ENCODE measurements around the gene MYO16.

The MYO16 gene

DNA sequence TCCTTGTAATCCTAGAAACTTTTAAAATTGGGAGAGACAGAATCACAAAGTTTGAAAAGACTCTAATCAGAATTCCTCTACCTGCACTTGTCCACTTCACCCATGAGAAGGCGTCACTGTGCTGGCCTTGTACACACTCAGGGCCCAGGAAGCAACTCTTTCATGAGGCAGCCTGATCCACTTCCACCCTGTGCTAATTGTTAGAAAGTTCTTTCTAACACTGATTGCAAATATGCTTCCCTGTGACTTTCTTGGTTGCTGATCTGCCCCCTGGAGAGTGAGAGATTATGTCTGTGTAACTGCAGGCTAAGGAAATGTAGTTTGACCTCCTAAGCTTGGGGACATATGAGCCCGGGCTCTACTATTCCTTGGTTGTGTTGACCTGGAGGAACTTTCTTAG lies 494.6 kb downstream of the MYO16 start:
- no peaks in the 10 kb centered on the region for H3K9me2 ChIP-seq (replicated peaks; ENCODE audit: low read depth, low read length)
- H3F3A ChIP-seq (ENCODE audit: low read depth), result no peaks in the 10 kb centered on the region
- H3K27me3 ChIP-seq (ENCODE audit: insufficient read depth, low read length, poor library complexity, severe bottlenecking), result no peaks in the 10 kb centered on the region
- no peak overlapping the region for H3K9ac ChIP-seq (ENCODE audit: low read depth, low read length, poor library complexity, severe bottlenecking)
- H3K4me2 ChIP-seq (ENCODE audit: low read depth, low read length, poor library complexity, severe bottlenecking), result no peak overlapping the region
- H4K20me1 ChIP-seq (ENCODE audit: insufficient read depth, low read length, poor library complexity, severe bottlenecking), result no peaks in the 10 kb centered on the region
- H3K4me3 ChIP-seq (ENCODE audit: low read length, poor library complexity, severe bottlenecking), result no peak overlapping the region
- H2AFZ ChIP-seq (ENCODE audit: low read length), result 0 out of 2 replicates have a peak overlapping the region, but pooled peaks have one; percentile 39
- no peaks in the 10 kb centered on the region for H3K4me1 ChIP-seq (ENCODE audit: insufficient read depth, low read length, poor library complexity, severe bottlenecking)
- no peaks in the 10 kb centered on the region for H3K9me3 ChIP-seq (ENCODE audit: insufficient read depth, low read depth, low read length)
- no peaks in the 10 kb centered on the region for H3K36me3 ChIP-seq (ENCODE audit: insufficient read depth, low read length)
- H3K79me2 ChIP-seq (ENCODE audit: insufficient read depth, low read length), result no peaks in the 10 kb centered on the region
- TF ChIP-seq, protein P1, sequence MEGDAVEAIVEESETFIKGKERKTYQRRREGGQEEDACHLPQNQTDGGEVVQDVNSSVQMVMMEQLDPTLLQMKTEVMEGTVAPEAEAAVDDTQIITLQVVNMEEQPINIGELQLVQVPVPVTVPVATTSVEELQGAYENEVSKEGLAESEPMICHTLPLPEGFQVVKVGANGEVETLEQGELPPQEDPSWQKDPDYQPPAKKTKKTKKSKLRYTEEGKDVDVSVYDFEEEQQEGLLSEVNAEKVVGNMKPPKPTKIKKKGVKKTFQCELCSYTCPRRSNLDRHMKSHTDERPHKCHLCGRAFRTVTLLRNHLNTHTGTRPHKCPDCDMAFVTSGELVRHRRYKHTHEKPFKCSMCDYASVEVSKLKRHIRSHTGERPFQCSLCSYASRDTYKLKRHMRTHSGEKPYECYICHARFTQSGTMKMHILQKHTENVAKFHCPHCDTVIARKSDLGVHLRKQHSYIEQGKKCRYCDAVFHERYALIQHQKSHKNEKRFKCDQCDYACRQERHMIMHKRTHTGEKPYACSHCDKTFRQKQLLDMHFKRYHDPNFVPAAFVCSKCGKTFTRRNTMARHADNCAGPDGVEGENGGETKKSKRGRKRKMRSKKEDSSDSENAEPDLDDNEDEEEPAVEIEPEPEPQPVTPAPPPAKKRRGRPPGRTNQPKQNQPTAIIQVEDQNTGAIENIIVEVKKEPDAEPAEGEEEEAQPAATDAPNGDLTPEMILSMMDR (conservative IDR thresholded peaks at IDR 0.05; ENCODE audit: low read length), result peak; percentile 16; the same call in 1 of the 2 replicates
- no peak for TF ChIP-seq EZH2phosphoT487 (IDR thresholded peaks at IDR 0.05; ENCODE audit: borderline replicate concordance)

DNA sequence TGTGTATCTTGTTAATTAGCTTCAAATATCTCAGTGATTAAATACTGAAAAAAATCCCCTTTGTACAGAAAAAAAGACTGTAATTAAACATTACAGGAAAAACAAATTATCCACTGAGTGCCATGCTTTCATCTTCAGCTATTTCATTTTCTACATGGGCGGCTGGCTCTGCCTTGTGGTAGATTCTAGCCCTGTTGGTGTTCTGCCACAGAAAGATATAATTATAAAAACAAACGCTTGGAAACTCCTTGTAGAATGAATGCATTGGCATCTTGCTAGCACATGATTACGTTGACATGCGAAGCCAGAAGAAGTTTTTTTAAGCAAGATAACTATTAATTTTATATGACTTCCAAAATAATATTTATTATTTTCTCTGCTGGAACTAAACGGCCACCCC lies 496.8 kb downstream of the MYO16 start:
- Histone ChIP-seq H3K36me3 (ENCODE audit: insufficient read depth, low read length) (no peaks in the 10 kb centered on the region), H3K9me3 (ENCODE audit: insufficient read depth, low read depth, low read length) (no peaks in the 10 kb centered on the region)

DNA sequence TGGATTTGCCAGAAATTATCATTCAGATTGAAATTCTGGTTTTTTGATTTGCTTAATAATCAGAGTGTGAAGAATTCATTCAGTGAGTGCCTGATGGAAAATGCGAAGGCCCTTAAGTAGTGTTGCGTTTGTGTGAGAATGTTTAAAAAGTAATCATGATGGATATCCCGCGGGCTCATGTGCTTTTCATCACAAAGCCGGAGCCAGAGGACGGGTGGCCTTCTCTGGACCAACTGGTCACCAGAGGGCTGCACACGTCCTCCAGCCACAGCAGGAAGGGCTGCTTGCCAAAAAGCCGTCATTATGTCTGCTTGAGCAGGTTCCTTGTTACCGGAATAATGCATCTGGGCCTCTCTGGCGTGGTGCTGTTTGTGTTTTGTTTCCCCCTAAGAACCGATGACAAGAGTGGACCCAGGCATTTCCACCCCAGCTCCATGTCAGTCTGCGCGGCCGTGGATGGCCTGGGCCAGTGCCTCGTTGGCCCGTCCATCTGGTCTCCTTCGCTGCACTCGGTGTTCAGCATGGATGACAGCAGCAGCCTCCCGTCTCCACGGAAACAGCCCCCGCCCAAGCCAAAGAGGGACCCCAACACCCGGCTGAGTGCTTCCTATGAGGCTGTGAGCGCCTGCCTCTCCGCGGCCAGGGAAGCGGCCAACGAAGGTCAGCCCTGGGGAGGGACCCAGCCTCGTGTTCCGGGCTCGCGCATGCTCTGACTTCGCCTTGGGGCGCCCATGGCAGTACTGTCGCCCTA lies 497.7 kb downstream of the MYO16 start:
- Histone ChIP-seq H3K36me3 (ENCODE audit: insufficient read depth, low read length) (no peaks in the 10 kb centered on the region), H3K4me3 (ENCODE audit: low read length, poor library complexity, severe bottlenecking) (no peak overlapping the region), H3K9ac (ENCODE audit: low read depth, low read length, poor library complexity, severe bottlenecking) (no peak overlapping the region), H3K4me2 (ENCODE audit: low read depth, low read length, poor library complexity, severe bottlenecking) (no peak overlapping the region), H2AFZ (ENCODE audit: low read length) (no peak overlapping the region), H3K79me2 (ENCODE audit: insufficient read depth, low read length) (no peaks in the 10 kb centered on the region), H4K20me1 (ENCODE audit: insufficient read depth, low read length, poor library complexity, severe bottlenecking) (no peaks in the 10 kb centered on the region), H3K27me3 (ENCODE audit: insufficient read depth, low read length, poor library complexity, severe bottlenecking) (no peaks in the 10 kb centered on the region), H3F3A (ENCODE audit: low read depth) (peaks cover 4% of the 10 kb centered on the region), H3K9me3 (ENCODE audit: insufficient read depth, low read depth, low read length) (no peaks in the 10 kb centered on the region), H3K4me1 (ENCODE audit: insufficient read depth, low read length, poor library complexity, severe bottlenecking) (peaks cover 28% of the 10 kb centered on the region), H3K9me2 (replicated peaks; ENCODE audit: low read depth, low read length) (no peaks in the 10 kb centered on the region)
- no peak for TF ChIP-seq EZH2phosphoT487 (IDR thresholded peaks at IDR 0.05; ENCODE audit: borderline replicate concordance)
- TF ChIP-seq, protein P1 (conservative IDR thresholded peaks at IDR 0.05; ENCODE audit: low read length), result no peak

More for the DNA sequence above, 496.8 kb downstream of the MYO16 start:
- no peaks in the 10 kb centered on the region for H3K9me2 ChIP-seq (replicated peaks; ENCODE audit: low read depth, low read length)
- no peak overlapping the region for H3K9ac ChIP-seq (ENCODE audit: low read depth, low read length, poor library complexity, severe bottlenecking)
- no peaks in the 10 kb centered on the region for H4K20me1 ChIP-seq (ENCODE audit: insufficient read depth, low read length, poor library complexity, severe bottlenecking)
- no peak overlapping the region for H3K4me2 ChIP-seq (ENCODE audit: low read depth, low read length, poor library complexity, severe bottlenecking)
- H3K79me2 ChIP-seq (ENCODE audit: insufficient read depth, low read length), result no peaks in the 10 kb centered on the region
- no peak overlapping the region for H2AFZ ChIP-seq (ENCODE audit: low read length)
- no peaks in the 10 kb centered on the region for H3F3A ChIP-seq (ENCODE audit: low read depth)
- no peak overlapping the region for H3K4me3 ChIP-seq (ENCODE audit: low read length, poor library complexity, severe bottlenecking)
- TF ChIP-seq, protein P1 (conservative IDR thresholded peaks at IDR 0.05; ENCODE audit: low read length), result no peak
- no peak for TF ChIP-seq EZH2phosphoT487 (IDR thresholded peaks at IDR 0.05; ENCODE audit: borderline replicate concordance)
- no peaks in the 10 kb centered on the region for H3K27me3 ChIP-seq (ENCODE audit: insufficient read depth, low read length, poor library complexity, severe bottlenecking)
- H3K4me1 ChIP-seq (ENCODE audit: insufficient read depth, low read length, poor library complexity, severe bottlenecking), result peaks cover 19% of the 10 kb centered on the region
